ENCODE results near the gene RUFY4.
A peak's percentile ranks its signal among the peaks of the same experiment; 100 is the strongest.
"Not testable (repeated sequence)": the region's sequence is repeated elsewhere in the genome, so short reads cannot be mapped to it uniquely, and the experiment has no call there.

Gene RUFY4

GRCh38 chr2:218082586-218083351 lies 13.7 kb downstream of the RUFY4 start:
- DNase-seq, result no peak

GRCh38 chr2:218083352-218083676 lies 14.3 kb downstream of the RUFY4 start:
- DNase-seq, result no peak

- no peak for DNase-seq
Observed at GRCh38 chr2:218086478-218086877, 17.4 kb downstream of the RUFY4 start.

DNA sequence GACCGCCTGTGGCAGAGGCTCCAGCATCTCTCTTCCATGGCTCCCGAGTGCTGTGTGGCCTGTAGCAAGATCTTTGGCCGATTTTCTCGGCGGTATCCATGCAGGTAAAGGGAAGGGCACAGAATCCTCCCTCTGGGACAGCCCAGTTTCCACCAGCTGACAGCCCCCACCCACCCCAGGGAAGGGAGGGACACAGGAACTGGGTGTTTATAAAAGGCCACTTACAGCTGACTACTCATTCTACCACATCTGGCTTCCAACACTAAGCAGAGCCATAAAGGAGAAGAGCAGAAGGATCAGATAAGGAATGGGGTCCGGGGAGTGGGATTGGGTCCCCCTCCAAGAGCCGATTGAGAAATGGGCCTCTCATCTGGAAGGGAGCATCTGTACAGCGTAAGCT lies 20.2 kb downstream of the RUFY4 start:
- no peak for DNase-seq

- DNase-seq, result no peak
Observed at GRCh38 chr2:218091746-218092145, 22.7 kb downstream of the RUFY4 start.

GRCh38 chr2:218093879-218094278 lies 24.8 kb downstream of the RUFY4 start:
- no peak for DNase-seq

DNA sequence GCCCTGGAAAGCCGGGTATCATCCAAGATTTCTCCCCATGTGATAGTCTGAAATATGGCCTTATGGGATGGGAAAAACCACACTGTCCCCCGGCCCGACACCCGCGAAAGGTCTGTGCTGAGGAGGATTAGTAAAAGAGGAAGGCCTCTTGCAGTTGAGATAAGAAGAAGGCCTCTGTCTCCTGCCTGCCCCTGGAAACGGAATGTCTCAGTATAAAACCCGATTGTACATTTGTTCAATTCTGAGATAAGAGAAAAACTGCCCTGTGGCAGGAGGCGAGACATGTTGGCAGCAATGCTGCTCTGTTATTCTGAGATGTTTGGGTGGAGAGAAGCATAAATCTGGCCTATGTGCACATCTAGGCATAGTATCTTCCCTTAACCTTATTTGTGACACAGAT lies 26.8 kb downstream of the RUFY4 start:
- no peak for DNase-seq

DNA sequence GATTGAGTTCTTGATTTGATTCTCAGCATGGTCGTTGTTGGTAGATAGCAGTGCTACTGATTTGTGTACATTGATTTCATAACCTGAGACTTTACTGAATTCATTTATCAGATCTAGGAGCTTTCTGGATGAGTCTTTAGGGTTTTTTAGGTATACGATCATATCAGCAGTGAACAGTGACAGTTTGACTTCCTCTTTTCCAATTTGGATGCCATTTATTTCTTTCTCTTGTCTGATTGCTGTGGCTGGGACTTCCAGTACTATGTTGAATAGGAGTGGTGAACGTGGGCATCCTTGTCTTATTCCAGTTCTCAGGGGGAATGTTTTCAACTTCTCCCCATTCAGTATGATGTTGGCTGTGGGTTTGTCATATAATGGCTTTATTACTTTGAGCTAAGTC lies 28.9 kb downstream of the RUFY4 start:
- no peak for DNase-seq

GRCh38 chr2:218108834-218109233 lies 39.8 kb downstream of the RUFY4 start:
- not testable (repeated sequence) for DNase-seq

- not testable (repeated sequence) for DNase-seq
Observed at GRCh38 chr2:218121789-218122188, 52.7 kb downstream of the RUFY4 start.

- not testable (repeated sequence) for DNase-seq
Observed at GRCh38 chr2:218122286-218122685, 53.2 kb downstream of the RUFY4 start.

- DNase-seq, result no peak
Observed at GRCh38 chr2:218123986-218124385, 54.9 kb downstream of the RUFY4 start.

- no peak for DNase-seq
Observed at GRCh38 chr2:218125095-218125494, 56.0 kb downstream of the RUFY4 start.

GRCh38 chr2:218125626-218126080 lies 56.6 kb downstream of the RUFY4 start, which contains the start of gene CXCR2:
Gene CXCR2, plus strand, starts transcription at chr2:218126028. Its CDS starts 8,774 bp downstream, at chr2:218134802.
- peak in 4 of 58 donors; percentile 3 to 21 (median 10) for DNase-seq

- DNase-seq, result no peak
Observed at GRCh38 chr2:218127929-218128455, 58.9 kb downstream of the RUFY4 start.

GRCh38 chr2:218128781-218129457 lies 59.9 kb downstream of the RUFY4 start:
- no peak for DNase-seq

GRCh38 chr2:218129458-218130135 lies 60.5 kb downstream of the RUFY4 start:
- DNase-seq, result no peak

DNA sequence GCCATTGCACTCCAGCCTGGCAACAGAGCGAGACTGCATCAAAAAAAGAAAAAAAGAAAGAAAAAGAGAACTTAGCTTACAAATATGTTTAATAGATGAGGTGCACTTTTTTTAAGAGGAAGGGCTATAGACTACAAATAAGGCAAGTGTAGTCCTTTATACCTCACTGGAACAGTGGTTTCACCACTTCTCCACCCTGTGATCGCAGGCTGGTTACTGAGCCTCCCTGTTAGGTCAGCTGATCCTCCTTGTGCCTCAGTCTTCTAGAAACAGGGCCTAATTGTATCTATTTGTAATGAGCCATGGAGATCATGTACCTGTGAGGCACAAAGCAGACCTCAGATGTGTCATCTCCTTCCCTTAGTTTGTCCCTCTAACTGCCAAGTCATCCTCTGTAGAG lies 61.3 kb downstream of the RUFY4 start:
- DNase-seq, result no peak

DNA sequence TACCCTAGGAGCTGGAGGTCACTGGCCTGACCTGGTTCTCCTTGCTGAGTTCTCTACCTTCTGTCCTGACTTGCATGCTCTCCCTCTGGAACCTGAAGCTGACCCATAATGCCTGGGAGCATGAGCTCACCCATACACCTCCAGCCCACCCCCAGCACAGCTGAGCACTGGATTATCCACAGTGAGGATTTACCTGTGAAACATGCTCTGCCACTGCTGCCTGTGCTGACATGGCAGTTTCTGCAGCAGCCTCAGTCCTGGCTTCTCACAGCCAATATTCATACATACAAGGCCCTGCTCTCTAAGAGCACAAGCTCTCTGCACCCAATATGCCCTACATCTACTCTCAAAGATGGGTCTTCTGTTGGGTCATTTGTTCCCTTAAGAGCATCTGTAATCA lies 61.8 kb downstream of the RUFY4 start:
- DNase-seq, result no peak

- DNase-seq, result no peak
Observed at GRCh38 chr2:218137514-218137913, 68.5 kb downstream of the RUFY4 start.

DNA sequence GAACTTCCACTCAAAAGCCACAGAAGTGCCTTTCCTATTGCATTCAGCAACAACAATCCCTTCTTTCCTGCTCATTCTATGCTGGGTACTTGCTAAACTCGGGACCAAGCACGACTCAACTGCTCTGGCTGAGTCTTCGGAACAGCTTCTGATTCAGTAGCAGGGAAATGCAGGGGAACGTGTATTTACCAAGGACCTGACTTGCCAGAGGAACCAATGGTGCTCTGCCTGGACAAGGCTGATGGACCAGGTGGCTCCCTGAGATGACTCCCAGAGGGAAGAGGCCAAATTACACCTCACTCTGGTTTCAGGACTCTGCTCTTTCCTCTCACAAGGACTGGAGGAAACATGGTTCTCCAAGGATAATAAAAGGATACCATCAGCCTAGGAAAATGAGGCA lies 69.0 kb downstream of the RUFY4 start:
- DNase-seq, result no peak

Data from anterior cingulate cortex (tissue), 58 donors.